Measurements from ENCODE around the gene UBA5.

- TF ChIP-seq POLR2A (IDR thresholded peaks at IDR 0.05) = no peak
- TF ChIP-seq, protein P1, sequence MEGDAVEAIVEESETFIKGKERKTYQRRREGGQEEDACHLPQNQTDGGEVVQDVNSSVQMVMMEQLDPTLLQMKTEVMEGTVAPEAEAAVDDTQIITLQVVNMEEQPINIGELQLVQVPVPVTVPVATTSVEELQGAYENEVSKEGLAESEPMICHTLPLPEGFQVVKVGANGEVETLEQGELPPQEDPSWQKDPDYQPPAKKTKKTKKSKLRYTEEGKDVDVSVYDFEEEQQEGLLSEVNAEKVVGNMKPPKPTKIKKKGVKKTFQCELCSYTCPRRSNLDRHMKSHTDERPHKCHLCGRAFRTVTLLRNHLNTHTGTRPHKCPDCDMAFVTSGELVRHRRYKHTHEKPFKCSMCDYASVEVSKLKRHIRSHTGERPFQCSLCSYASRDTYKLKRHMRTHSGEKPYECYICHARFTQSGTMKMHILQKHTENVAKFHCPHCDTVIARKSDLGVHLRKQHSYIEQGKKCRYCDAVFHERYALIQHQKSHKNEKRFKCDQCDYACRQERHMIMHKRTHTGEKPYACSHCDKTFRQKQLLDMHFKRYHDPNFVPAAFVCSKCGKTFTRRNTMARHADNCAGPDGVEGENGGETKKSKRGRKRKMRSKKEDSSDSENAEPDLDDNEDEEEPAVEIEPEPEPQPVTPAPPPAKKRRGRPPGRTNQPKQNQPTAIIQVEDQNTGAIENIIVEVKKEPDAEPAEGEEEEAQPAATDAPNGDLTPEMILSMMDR (IDR thresholded peaks at IDR 0.05 in 4 of 5, conservative IDR thresholded peaks at IDR 0.05 in 1 of 5) = no peak
Observed at GRCh38 chr3:132659000-132659364, 1.1 kb upstream of the UBA5 start.

Data from gastrocnemius medialis (tissue), 4 donors.